Endothelial cell of umbilical vein (primary cell): ENCODE measurements around the gene SLC38A9. TPM values are rescaled to one million over a fixed set of nuclear protein-coding genes. Genes with fewer than 3 reads are reported as not detected.

ENCODE experiments used
- BruUV-seq: library from RNA; stranded (reverse); fragments of 400-500 nt; replicated peaks from 2 replicates; lab custom pipeline; 2021; lab: Mats Ljungman, UMichigan
- CTCF ChIA-PET: fragments of 300-600, 350-600 bp; sonication (Branson Sonifier 250); formaldehyde crosslinking; loops from one replicate; lab custom pipeline; 2021; ENCODE audit warnings: antibody characterized with exemption, inconsistent platforms; lab: Charles Lee
- POLR2A ChIA-PET: fragments of 300-600, 350-600 bp; sonication (Branson Sonifier 250); formaldehyde crosslinking; loops from one replicate; lab custom pipeline; 2021; ENCODE audit warnings: antibody characterized with exemption, inconsistent platforms; lab: Charles Lee
- DNase-seq: peaks from one replicate; pipeline ENCODE4 v3.0.0-alpha.2; 2011; ENCODE audit warnings: low read depth, low spot score
- FAIRE-seq: peaks from 2 replicates; lab custom pipeline; 2011; peaks lifted over from hg19 to GRCh38; lab: Jason Lieb, UNC
- H2AFZ ChIP-seq: 2 replicates; pipeline ENCODE4 v1.6.0; 2012; ENCODE audit warnings: low read depth, low read length, control low read depth, inconsistent platforms
- H3K27ac ChIP-seq: 2 replicates; pipeline ENCODE4 v1.5.1; 2011; ENCODE audit warnings: low read depth, mild to moderate bottlenecking, control low read depth, low read length, moderate library complexity; ENCODE audit not compliant: insufficient read depth
- H3K27me3 ChIP-seq, 2 experiments: 2 replicates each; pipeline versions ENCODE4 v1.6.0 to v1.6.1; 2011; ENCODE audit warnings: low read length in 2 of 2, mixed read lengths in 1 of 2; ENCODE audit not compliant: control insufficient read depth in 2 of 2, insufficient read depth in 2 of 2
- H3K36me3 ChIP-seq, 2 experiments: 2 replicates in 1 of 2; 3 replicates in 1 of 2; pipeline ENCODE4 v1.5.1; 2011; ENCODE audit warnings: low read length in 2 of 2, mild to moderate bottlenecking in 1 of 2, moderate library complexity in 1 of 2; ENCODE audit not compliant: control insufficient read depth in 2 of 2, insufficient read depth in 2 of 2; ENCODE audit errors: extremely low read depth in 1 of 2
- H3K4me1 ChIP-seq: 3 replicates; pipeline ENCODE4 v1.5.1; 2011; ENCODE audit warnings: mild to moderate bottlenecking, low read length; ENCODE audit not compliant: control insufficient read depth, insufficient read depth; ENCODE audit errors: extremely low read depth
- H3K4me2 ChIP-seq: 2 replicates; pipeline ENCODE4 v1.6.1; 2011; ENCODE audit warnings: low read length, control low read depth, mixed read lengths; ENCODE audit not compliant: insufficient read depth
- H3K4me3 ChIP-seq, 3 experiments: fragments of 200-600 bp in 1 of 3; sonication (generic), shearing (Covaris generic) in 1 of 3; replicated peaks in 1 of 3; 2 replicates each; pipeline ENCODE4 v1.5.1; 2011 to 2016; ENCODE audit warnings: control low read depth in 3 of 3, low read length in 3 of 3, mild to moderate bottlenecking in 2 of 3, inconsistent platforms in 1 of 3, low read depth in 1 of 3, moderate library complexity in 1 of 3; ENCODE audit not compliant: insufficient read depth in 1 of 3
- H3K79me2 ChIP-seq: 2 replicates; pipeline ENCODE4 v1.6.0; 2012; ENCODE audit warnings: low read length, inconsistent platforms; ENCODE audit not compliant: control insufficient read depth, insufficient read depth
- H3K9ac ChIP-seq: replicated peaks from 2 replicates; pipeline ENCODE3; 2011; ENCODE audit warnings: low read length, control low read depth; ENCODE audit not compliant: insufficient read depth; ENCODE audit errors: extremely low read depth
- H3K9me1 ChIP-seq: replicated peaks from 3 replicates; pipeline ENCODE4 v1.6.0; 2011; ENCODE audit warnings: mild to moderate bottlenecking, low read length; ENCODE audit not compliant: control insufficient read depth, insufficient read depth; ENCODE audit errors: extremely low read depth
- H3K9me3 ChIP-seq: replicated peaks from 2 replicates; pipeline ENCODE4 v1.5.1; 2012; ENCODE audit warnings: low read length, inconsistent platforms; ENCODE audit not compliant: control insufficient read depth, insufficient read depth
- H4K20me1 ChIP-seq: replicated peaks from 2 replicates; pipeline ENCODE3; 2011; ENCODE audit warnings: mild to moderate bottlenecking, low read length; ENCODE audit not compliant: control insufficient read depth, insufficient read depth; ENCODE audit errors: extremely low read depth
- CTCF ChIP-seq, 2 donors: IDR thresholded peaks; 1 replicate in 1 of 2; 2 replicates in 1 of 2; pipeline ENCODE4 v1.5.1; 2011; ENCODE audit warnings: low read length in 2 of 2, mild to moderate bottlenecking in 2 of 2, moderate library complexity in 2 of 2, control low read depth in 1 of 2, inconsistent platforms in 1 of 2, low read depth in 1 of 2; ENCODE audit not compliant: insufficient read depth in 1 of 2; ENCODE audit errors: extremely low read depth in 1 of 2
- FOS ChIP-seq: IDR thresholded peaks from 2 replicates; pipeline ENCODE4 v1.6.1; 2011; ENCODE audit warnings: mild to moderate bottlenecking, low read length, moderate library complexity, borderline replicate concordance; ENCODE audit not compliant: insufficient read depth
- GATA2 ChIP-seq: IDR thresholded peaks from 2 replicates; pipeline ENCODE4 v1.7.0; 2011; ENCODE audit warnings: low read depth, mild to moderate bottlenecking, moderate library complexity, mixed read lengths, low read length; ENCODE audit not compliant: insufficient read length, insufficient read depth
- JUN ChIP-seq: IDR thresholded peaks from 2 replicates; pipeline ENCODE4 v1.6.1; 2011; ENCODE audit warnings: borderline replicate concordance, low read depth; ENCODE audit not compliant: insufficient read length, insufficient read depth
- MAX ChIP-seq: IDR thresholded peaks from 2 replicates; pipeline ENCODE4 v1.6.1; 2011; ENCODE audit not compliant: insufficient read depth, insufficient read length
- MYC ChIP-seq: IDR thresholded peaks from one replicate; pipeline ENCODE4 v1.6.1; 2011; ENCODE audit warnings: mild to moderate bottlenecking, low read depth, low read length
- POLR2A ChIP-seq: IDR thresholded peaks from 2 replicates; pipeline ENCODE4 v1.6.1; 2012; ENCODE audit warnings: low read depth, mild to moderate bottlenecking, control low read depth, low read length
- POLR2AphosphoS5 ChIP-seq: IDR thresholded peaks from 2 replicates; pipeline ENCODE4 v1.6.1; 2012; ENCODE audit warnings: low read depth, mild to moderate bottlenecking, control low read depth, low read length, moderate library complexity; ENCODE audit not compliant: insufficient read depth
- dilution Hi-C: fragments of 300-500 bp; cut with MboI; formaldehyde crosslinking; loops from one replicate; pipeline ENCODE4 v1.15.0; 2019; ENCODE audit warnings: low sequenced_read_pairs; ENCODE audit not compliant: extremely low pct_ligation_motif_present
- intact Hi-C: fragments of 100-400 bp; cut with micrococcal nuclease; formaldehyde crosslinking; loops from one replicate; pipeline ENCODE4 v1.10.0; 2022
- polyA plus RNA-seq, 4 experiments: library from polyadenylated mRNA; depleted of rRNA in 3 of 4; stranded (reverse) in 3 of 4; unstranded in 1 of 4; fragments of >200 nt; gene quantifications; 2 replicates each; pipeline versions ENCODE4 v1.2.1 to v1.2.3, GENCODE V29; 2011 to 2012; ENCODE audit warnings: missing spikeins in 1 of 4
- total RNA-seq: library from RNA; stranded (reverse); gene quantifications from 2 replicates; pipeline ENCODE4 v1.2.3, GENCODE V29; 2021

SLC38A9 gene
- total and polyA plus RNA-seq, 2 donors (not counting 3 experiments of a cell fraction or from before 2014, with no cell fraction given), result 14.1 to 24.9 TPM

GRCh38 chr5:55621229-55621628 is 90.9 kb downstream of the SLC38A9 start:
- Histone ChIP-seq H3K4me2 (no peak overlapping the region), H3K9me1 (no peaks in the 10 kb centered on the region), H3K4me1 (no peaks in the 10 kb centered on the region), H3K4me3 (no peak overlapping the region), H2AFZ (no peak overlapping the region), H3K9me3 (no peaks in the 10 kb centered on the region), H3K27ac (no peak overlapping the region), H3K27me3 (no peaks in the 10 kb centered on the region), H4K20me1 (no peaks in the 10 kb centered on the region), H3K9ac (no peak overlapping the region), H3K36me3 (no peaks in the 10 kb centered on the region), H3K79me2 (no peaks in the 10 kb centered on the region)
- TF ChIP-seq CTCF (IDR thresholded peaks at IDR 0.05; ENCODE audit: extremely low read depth in 1 of 2, insufficient read depth in 1 of 2, low read depth in 1 of 2, low read length in 2 of 2) (no peak), FOS (no peak), MAX (no peak), MYC (no peak), GATA2 (no peak), POLR2AphosphoS5 (no peak), JUN (no peak), POLR2A (no peak)
- dilution Hi-C loops (no loop called here), intact Hi-C loops (no loop called here)
- FAIRE-seq (no peak), DNase-seq (no peak)
- POLR2A ChIA-PET, result no interaction called here
- no TSS peak for BruUV-seq
- CTCF ChIA-PET, result no interaction called here
